ENCODE results near the gene MAN1B1.
"Not testable (repeated sequence)": the region's sequence is repeated elsewhere in the genome, so short reads cannot be mapped to it uniquely, and the experiment has no call there.

Gene MAN1B1

GRCh38 chr9:137110911-137111787, 24.4 kb downstream of the MAN1B1 start:
- DNase-seq (ENCODE audit: low spot score): no peak

GRCh38 chr9:137111788-137112563, 25.2 kb downstream of the MAN1B1 start:
- no peak for DNase-seq (ENCODE audit: low spot score)

- no peak for DNase-seq (ENCODE audit: low spot score)
Observed at GRCh38 chr9:137112564-137113384, 26.0 kb downstream of the MAN1B1 start.

GRCh38 chr9:137113385-137114159, 26.8 kb downstream of the MAN1B1 start:
- peak; percentile 50 for DNase-seq (ENCODE audit: low spot score)

- DNase-seq (ENCODE audit: low spot score): no peak
Observed at GRCh38 chr9:137114220-137114612, 27.4 kb downstream of the MAN1B1 start.

- DNase-seq (ENCODE audit: low spot score): peak; percentile 88
Observed at GRCh38 chr9:137114613-137115393, 28.0 kb downstream of the MAN1B1 start, which contains the start of gene DPP7. Gene DPP7 (minus strand): TSS chr9:137114733. CDS start chr9:137114713, 20 bp downstream.

DNA sequence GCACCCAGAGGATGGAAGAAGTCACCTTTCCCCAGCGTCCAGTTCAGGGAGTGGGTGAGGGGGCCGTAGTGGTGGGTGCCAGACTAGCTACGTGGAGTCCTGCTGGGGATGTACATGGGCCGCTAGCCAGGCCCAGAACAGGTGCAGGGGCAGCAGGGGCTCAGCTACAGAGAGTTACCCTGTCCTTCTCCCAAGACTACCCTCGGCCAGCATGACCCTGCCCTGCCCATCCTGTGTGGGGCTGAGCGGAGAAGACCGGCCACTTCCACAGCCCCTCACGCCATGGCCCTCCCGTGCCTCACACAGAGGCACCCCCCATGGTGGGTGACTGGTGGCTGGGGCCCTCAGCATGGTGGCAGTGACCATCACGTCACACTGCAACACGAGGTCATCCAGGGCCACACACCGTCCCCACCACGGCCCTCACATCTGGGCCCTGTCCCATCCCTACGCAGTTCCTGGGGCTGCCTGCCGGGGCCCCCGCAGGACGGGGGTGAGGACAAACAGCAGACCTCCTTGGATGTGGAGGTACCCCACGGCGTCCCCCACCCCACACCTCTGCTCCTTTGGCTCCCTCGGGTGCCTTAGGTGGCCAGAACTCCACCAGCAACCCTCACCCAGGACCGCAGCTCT, 28.7 kb downstream of the MAN1B1 start:
- peak; percentile 0 for DNase-seq (ENCODE audit: low spot score)

- no peak for DNase-seq (ENCODE audit: low spot score)
Observed at GRCh38 chr9:137116027-137116507, 29.3 kb downstream of the MAN1B1 start.

DNA sequence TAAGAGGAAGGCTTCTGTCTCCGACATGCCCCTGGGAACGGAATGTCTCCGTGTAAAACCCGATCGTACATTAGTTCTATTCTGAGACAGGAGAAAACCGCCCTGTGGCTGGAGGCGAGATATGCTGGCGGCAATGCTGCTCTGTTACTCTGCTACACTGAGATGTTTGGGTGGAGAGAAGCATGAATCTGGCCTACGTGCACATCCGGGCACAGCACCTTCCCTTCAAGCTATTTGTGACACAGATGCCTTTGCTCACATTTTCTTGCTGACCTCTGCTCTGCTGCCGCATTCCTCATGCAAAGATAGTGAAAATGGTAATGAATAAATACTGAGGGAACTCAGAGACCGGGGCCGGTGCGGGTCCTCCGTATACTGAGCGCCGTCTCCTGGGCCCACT, 29.9 kb downstream of the MAN1B1 start:
- DNase-seq (ENCODE audit: low spot score): no peak

DNA sequence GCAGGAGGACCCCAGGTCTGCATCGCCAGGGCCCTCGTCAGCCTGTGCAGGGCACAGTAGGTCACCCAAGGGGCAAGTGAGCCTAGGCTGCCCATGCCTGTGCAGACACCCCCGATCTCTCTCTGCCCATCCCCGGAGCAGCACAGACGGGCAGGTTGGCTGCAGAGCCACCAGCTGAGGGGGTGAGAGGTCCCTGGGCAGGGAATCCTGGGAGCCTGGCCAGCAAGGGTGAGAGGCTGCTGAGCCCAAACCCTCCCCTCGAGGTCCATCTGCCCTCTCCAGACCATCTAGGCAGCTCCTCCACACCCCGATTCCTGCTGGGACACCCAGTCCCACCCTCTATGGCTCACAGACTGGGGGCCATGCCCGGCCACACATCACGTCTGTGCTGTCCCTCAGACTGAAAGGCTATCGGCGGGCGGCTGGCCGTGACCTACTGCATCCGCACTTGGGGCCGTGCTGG, 30.5 kb downstream of the MAN1B1 start:
- DNase-seq (ENCODE audit: low spot score): no peak

DNA sequence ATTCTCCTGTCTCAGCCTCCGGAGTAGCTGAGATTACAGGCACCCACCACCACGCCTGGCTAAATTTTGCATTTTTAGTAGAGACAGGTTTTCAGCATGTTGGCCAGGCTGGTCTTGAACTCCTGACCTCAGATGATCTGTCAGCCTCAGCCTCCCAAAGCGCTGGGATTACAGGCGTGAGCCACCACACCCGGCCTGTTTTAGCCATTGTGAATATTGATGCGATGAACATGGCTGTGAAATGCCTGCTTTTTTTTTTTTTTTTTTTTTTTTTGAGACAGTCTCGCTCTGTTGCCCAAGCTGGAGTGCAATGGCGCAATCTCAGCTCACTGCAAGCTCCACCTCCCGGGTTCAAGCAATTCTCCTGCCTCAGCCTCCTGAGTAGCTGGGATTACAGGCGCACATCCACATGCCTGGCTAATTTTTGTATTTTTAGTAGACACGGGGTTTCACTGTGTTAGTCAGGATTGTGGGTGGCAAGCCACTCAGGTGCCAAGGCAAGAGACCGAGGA, 31.4 kb downstream of the MAN1B1 start:
- DNase-seq (ENCODE audit: low spot score): not testable (repeated sequence)

DNA sequence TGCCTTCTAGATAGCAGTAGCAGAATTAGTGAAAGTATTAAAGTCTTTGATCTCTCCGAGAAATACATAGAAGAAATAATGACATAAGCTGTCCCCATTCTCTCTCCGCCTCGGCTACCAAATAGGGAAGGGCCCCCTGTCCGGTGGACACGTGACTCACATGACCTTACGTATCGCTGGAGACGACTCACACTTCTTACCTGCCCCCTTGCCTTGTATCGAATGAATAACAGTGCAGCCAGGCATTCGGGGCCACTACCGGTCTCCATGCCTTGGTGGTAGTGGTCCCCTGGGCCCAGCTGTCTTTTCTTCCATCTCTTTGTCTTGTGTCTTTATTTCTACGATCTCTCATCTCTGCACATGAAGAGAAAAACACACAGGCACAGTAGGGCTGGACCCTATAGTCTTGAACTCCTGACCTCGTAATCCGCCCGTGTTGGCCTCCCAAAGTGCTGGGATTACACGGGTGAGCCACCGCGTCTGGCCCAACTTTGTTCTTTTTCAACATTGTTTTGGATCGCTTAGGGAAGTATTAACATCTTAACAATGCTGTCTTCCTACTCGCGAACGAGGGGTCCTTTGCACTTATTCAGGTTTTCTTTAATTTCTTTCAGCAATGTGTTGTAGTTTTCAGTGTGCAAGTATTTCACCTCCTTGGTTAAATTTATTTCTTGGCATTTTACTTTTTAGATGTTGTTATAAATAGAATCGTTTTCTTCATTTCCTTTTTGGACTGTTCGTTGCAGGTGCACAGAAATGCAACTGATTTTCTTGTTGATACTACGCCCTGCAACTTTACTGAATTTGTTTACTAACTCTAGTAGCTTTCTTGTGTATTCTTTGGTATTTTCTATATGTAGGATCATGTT, 35.4 kb downstream of the MAN1B1 start:
- not testable (repeated sequence) for DNase-seq (ENCODE audit: low spot score)

DNA sequence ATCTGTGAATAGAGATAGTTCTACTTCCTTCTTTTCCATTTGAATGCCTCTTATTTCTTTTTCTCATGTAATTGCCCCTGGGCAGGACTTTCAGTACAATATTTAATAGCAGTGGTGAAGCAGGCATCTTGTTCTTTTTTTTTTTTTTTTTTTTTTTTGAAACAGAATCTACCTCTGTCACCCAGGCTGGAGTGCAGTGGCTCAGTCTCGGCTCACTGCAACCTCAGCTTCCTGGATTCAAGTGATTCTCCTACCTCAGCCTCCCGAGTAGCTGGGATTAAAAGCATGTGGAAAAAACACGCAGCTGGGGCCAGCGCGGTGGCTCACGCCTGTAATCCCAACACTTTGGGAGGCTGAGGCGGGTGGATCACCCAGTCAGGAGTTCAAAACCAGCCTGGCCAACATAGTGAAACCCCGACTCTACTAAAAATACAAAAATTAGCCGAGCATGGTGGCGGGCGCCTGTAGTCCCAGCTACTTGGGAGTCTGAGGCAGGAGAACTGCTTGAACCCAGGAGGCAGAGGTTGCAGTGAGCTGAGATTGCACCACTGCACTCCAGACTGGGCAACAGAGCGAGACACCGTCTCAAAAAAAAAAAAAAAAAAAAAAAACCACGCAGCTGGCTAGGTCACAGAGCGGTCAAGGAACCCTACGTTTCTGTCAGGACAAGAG, 36.1 kb downstream of the MAN1B1 start:
- not testable (repeated sequence) for DNase-seq (ENCODE audit: low spot score)

- DNase-seq (ENCODE audit: low spot score): no peak
Observed at GRCh38 chr9:137123468-137123837, 36.7 kb downstream of the MAN1B1 start.

GRCh38 chr9:137123952-137124462, 37.2 kb downstream of the MAN1B1 start:
- DNase-seq (ENCODE audit: low spot score): not testable (repeated sequence)

DNA sequence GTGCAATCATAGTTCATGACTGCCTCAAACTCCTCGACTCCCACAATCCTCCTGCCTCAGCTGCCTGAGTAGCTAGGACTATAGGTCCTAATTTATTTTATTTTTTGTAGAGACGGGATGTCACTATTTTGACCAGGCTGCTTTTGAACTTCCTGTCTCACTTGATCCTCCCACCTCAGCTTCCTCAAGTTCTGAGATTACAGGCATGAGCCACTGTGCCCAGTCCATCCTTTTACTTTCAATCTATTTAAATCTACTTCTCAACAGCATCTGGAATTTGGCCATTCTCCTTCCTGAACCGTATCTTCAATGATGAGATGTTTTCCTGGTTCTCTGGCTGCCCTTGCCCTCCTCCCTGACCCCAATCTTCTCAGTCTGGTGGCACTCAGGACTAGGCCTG, 40.0 kb downstream of the MAN1B1 start:
- no peak for DNase-seq (ENCODE audit: low spot score)

DNA sequence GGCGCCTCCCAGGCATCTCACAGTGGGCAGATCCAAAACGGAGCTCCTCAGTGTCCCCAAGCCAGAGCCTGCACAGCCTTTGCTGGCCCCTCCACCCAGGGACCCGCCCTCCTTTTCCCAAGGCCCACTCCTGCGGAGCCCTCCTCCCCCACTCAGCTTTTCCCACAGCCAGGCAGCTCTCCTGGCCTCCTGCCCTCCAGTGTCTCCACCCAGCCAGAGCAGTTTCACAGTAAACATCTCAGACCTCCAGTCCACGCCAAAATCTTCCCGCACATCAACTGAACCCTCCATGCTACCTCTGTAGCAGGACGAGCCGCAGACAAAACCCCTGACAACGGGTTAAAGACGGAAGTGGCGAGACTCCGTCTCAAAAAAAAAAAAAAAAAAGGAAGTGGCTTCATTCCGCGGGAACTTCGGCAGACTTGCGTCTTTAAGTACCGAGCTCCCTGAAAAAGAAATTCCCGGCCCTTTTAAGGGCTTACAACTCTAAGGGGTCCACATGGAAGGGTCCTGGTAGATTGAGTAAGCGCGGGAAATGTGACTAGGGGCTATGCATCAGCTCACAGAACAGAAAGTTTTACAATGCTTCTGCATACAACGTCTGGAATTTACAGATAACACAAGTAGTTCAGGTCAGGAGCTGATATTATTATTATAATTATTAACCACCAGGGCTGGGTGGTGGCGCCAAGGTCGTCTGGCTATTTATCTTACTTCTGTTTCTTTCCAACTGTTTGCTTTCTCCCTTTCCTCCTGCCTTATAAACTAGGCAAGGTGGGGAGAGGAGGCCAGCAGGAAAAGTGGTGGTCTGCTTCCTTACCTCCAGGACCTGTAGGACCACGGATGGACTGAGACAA, 40.7 kb downstream of the MAN1B1 start:
- no peak for DNase-seq (ENCODE audit: low spot score)

Data from AG08395 (cell line).